ENCODE data around the gene GAN.

- TF ChIP-seq POLR2AphosphoS5 (IDR thresholded peaks at IDR 0.05; ENCODE audit: low read depth, low read length) (no peak), TAF1 (IDR thresholded peaks at IDR 0.05; ENCODE audit: borderline replicate concordance, low read depth, low read length) (no peak)
These were observed 12.9 kb downstream of the GAN start for GRCh38 chr16:81327447-81328196.
